SIG-M5 treated with dmso at 0.1 percent for 504 hours (cell line): ENCODE results near the gene TAX1BP1.

Experiments used
- DNase-seq: peaks from one replicate; lab custom pipeline; 2025; ENCODE audit not compliant: unreplicated experiment; lab: John Stamatoyannopoulos, UW

TAX1BP1 gene

GRCh38 chr7:27777662-27778061 lies 37.7 kb downstream of the TAX1BP1 start:
- no peak for DNase-seq

- DNase-seq = no peak
Observed at GRCh38 chr7:27779873-27780272, 39.9 kb downstream of the TAX1BP1 start.

- DNase-seq = peak; percentile 1
Observed at GRCh38 chr7:27781188-27781587, 41.2 kb downstream of the TAX1BP1 start.

GRCh38 chr7:27782849-27783248 lies 42.9 kb downstream of the TAX1BP1 start:
- no peak for DNase-seq

- peak; percentile 54 for DNase-seq
Observed at GRCh38 chr7:27784399-27785053, 44.6 kb downstream of the TAX1BP1 start.

- no peak for DNase-seq
Observed at GRCh38 chr7:27788437-27788836, 48.5 kb downstream of the TAX1BP1 start.

- no peak for DNase-seq
Observed at GRCh38 chr7:27793780-27794179, 53.8 kb downstream of the TAX1BP1 start.

- DNase-seq = no peak
Observed at GRCh38 chr7:27795977-27796376, 56.0 kb downstream of the TAX1BP1 start.

GRCh38 chr7:27799212-27799611 lies 59.2 kb downstream of the TAX1BP1 start:
- no peak for DNase-seq

GRCh38 chr7:27802999-27803398 lies 63.0 kb downstream of the TAX1BP1 start:
- DNase-seq = no peak

GRCh38 chr7:27804139-27804538 lies 64.2 kb downstream of the TAX1BP1 start:
- no peak for DNase-seq

- DNase-seq = no peak
Observed at GRCh38 chr7:27808626-27809025, 68.7 kb downstream of the TAX1BP1 start.

GRCh38 chr7:27810186-27810585 lies 70.2 kb downstream of the TAX1BP1 start:
- no peak for DNase-seq

- DNase-seq = no peak
Observed at GRCh38 chr7:27812706-27813105, 72.7 kb downstream of the TAX1BP1 start.

GRCh38 chr7:27822245-27822644 lies 82.3 kb downstream of the TAX1BP1 start:
- no peak for DNase-seq

GRCh38 chr7:27825891-27826290 lies 85.9 kb downstream of the TAX1BP1 start:
- no peak for DNase-seq

- no peak for DNase-seq
Observed at GRCh38 chr7:27826357-27826756, 86.4 kb downstream of the TAX1BP1 start.

- no peak for DNase-seq
Observed at GRCh38 chr7:27834179-27834921, 94.4 kb downstream of the TAX1BP1 start.

GRCh38 chr7:27835376-27835775 lies 95.4 kb downstream of the TAX1BP1 start:
- DNase-seq = no peak

- no peak for DNase-seq
Observed at GRCh38 chr7:27836536-27836935, 96.6 kb downstream of the TAX1BP1 start.

- no peak for DNase-seq
Observed at GRCh38 chr7:27839099-27839498, 99.1 kb downstream of the TAX1BP1 start.

GRCh38 chr7:27840313-27840712 lies 100.4 kb downstream of the TAX1BP1 start:
- no peak for DNase-seq
